Measurements from ENCODE around the gene OSBPL10.

Gene OSBPL10

DNA sequence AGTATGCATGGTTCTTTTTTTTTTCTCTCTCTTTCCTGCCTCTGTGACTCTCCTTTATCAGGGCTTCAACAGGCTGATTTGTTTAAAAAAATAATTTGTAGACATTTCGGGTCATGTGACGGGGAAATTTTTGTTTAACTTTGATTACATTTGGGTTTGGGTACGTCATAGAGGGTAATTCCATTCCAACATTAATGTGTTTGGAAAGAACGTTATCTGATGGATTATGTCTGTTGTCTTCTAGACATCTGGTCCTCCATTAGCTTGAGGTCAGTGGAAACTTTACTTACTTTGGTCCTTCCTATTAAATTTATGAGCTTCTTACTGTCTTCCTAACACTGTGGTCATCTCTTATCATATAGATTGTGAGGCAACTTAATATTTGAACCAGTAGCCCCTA lies 367.4 kb downstream of the OSBPL10 start:
- DNase-seq (ENCODE audit: low spot score), result no peak

DNA sequence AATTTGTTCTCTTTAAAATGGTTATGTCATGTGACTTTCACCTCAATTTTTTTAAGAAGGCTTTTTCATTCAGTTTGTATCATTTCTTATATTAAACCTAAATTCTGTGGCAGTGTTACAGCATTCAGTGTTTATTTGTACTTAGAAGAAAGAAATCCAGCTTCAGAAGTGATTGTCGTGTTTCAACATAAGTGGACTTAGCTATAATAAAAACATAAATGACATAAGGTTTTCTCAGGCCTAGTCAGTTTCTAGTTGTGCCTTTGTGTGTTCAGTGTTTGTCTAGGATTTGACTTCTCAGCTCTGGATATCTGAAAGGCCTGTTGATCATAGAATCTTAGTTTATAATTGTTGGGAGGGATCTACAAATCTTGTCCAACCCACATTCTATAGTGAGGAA lies 367.9 kb downstream of the OSBPL10 start:
- no peak for DNase-seq (ENCODE audit: low spot score)

Measured in hematopoietic multipotent progenitor cell treated with erythropoietin and hydrocortisone succinate and interleukin-3 and kit ligand, for 17 days (in vitro differentiated cells).